Body of pancreas (tissue), 4 donors: Measurements from ENCODE around the gene LILRA2.

Experiments
- POLR2A ChIP-seq, 3 donors: fragments of 450-650 bp; IDR thresholded peaks; one replicate each; pipeline ENCODE4 v1.6.1; 2016; ENCODE audit warnings: antibody characterized with exemption in 3 of 3, mild to moderate bottlenecking in 2 of 3
- TF ChIP-seq, protein P1 (sequence below), 7 experiments: fragments of 450-650 bp in 4 of 7; fragments of 200-600 bp in 3 of 7; sonication (generic) in 3 of 7; IDR thresholded peaks; one replicate each; pipeline ENCODE4 v1.5.1; 2016 to 2019; ENCODE audit warnings: antibody characterized with exemption in 7 of 7

DNA sequence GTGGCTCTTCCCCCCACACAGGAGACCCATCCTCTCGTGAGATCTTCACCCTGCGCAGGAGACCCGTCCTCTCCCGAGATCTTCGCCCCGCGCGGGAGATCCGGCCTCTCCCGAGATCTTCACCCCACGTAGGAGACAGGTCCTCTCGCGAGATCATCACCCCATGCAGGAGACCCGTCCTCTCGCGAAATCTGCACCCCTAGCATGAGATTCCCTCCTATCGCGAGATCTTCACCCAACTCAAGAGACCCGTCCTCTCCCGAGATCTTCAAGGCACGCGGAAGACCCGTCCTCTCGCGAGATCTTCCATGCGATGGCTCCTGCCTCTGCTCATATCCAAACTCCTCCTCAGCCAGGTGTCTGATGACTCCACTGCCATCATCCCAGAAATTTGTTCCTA lies 46.6 kb upstream of the LILRA2 start:
- TF ChIP-seq, protein P1, sequence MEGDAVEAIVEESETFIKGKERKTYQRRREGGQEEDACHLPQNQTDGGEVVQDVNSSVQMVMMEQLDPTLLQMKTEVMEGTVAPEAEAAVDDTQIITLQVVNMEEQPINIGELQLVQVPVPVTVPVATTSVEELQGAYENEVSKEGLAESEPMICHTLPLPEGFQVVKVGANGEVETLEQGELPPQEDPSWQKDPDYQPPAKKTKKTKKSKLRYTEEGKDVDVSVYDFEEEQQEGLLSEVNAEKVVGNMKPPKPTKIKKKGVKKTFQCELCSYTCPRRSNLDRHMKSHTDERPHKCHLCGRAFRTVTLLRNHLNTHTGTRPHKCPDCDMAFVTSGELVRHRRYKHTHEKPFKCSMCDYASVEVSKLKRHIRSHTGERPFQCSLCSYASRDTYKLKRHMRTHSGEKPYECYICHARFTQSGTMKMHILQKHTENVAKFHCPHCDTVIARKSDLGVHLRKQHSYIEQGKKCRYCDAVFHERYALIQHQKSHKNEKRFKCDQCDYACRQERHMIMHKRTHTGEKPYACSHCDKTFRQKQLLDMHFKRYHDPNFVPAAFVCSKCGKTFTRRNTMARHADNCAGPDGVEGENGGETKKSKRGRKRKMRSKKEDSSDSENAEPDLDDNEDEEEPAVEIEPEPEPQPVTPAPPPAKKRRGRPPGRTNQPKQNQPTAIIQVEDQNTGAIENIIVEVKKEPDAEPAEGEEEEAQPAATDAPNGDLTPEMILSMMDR (IDR thresholded peaks at IDR 0.05): no peak
- no peak for TF ChIP-seq POLR2A (IDR thresholded peaks at IDR 0.05)
